ENCODE results near the gene SLCO3A1.

SLCO3A1 gene

GRCh38 chr15:91916051-91916450, 62.5 kb downstream of the SLCO3A1 start:
- no peak for DNase-seq

- DNase-seq = no peak
These were observed 64.3 kb downstream of the SLCO3A1 start for GRCh38 chr15:91917686-91918360.

- DNase-seq = no peak
These were observed 65.6 kb downstream of the SLCO3A1 start for GRCh38 chr15:91919014-91919534.

- no peak for DNase-seq
These were observed 67.8 kb downstream of the SLCO3A1 start for GRCh38 chr15:91921188-91921842.

GRCh38 chr15:91921843-91922198, 68.3 kb downstream of the SLCO3A1 start:
- no peak for DNase-seq

GRCh38 chr15:91922646-91923547, 69.4 kb downstream of the SLCO3A1 start:
- no peak for DNase-seq

- DNase-seq = no peak
These were observed 70.7 kb downstream of the SLCO3A1 start for GRCh38 chr15:91924183-91924582.

- no peak for DNase-seq
These were observed 71.5 kb downstream of the SLCO3A1 start for GRCh38 chr15:91924837-91925495.

GRCh38 chr15:91925794-91926193, 72.3 kb downstream of the SLCO3A1 start:
- DNase-seq = no peak

GRCh38 chr15:91926908-91927270, 73.4 kb downstream of the SLCO3A1 start:
- DNase-seq = no peak

GRCh38 chr15:91927585-91927984, 74.1 kb downstream of the SLCO3A1 start:
- no peak for DNase-seq

- DNase-seq = no peak
These were observed 75.2 kb downstream of the SLCO3A1 start for GRCh38 chr15:91928675-91929074.

- DNase-seq = no peak
These were observed 76.0 kb downstream of the SLCO3A1 start for GRCh38 chr15:91929509-91929908.

GRCh38 chr15:91930092-91930491, 76.6 kb downstream of the SLCO3A1 start:
- DNase-seq = no peak

- DNase-seq = no peak
These were observed 82.8 kb downstream of the SLCO3A1 start for GRCh38 chr15:91936182-91936775.

GRCh38 chr15:91936927-91937326, 83.4 kb downstream of the SLCO3A1 start:
- DNase-seq = no peak

GRCh38 chr15:91938136-91938535, 84.6 kb downstream of the SLCO3A1 start:
- DNase-seq = no peak

- DNase-seq = no peak
These were observed 85.9 kb downstream of the SLCO3A1 start for GRCh38 chr15:91939403-91939831.

- DNase-seq = no peak
These were observed 87.2 kb downstream of the SLCO3A1 start for GRCh38 chr15:91940496-91941381.

GRCh38 chr15:91941871-91942658, 88.6 kb downstream of the SLCO3A1 start:
- no peak for DNase-seq

Data from NCI-H2107 (cell line).